WTC11 (cell line): ENCODE data around the gene MECP2. TPM values are rescaled to one million over a fixed set of nuclear protein-coding genes. Genes with fewer than 3 reads are reported as not detected.

ENCODE experiments used
- ATAC-seq: fragments of 200-7000 bp; cut with Tn5 transposase; 2 replicates; pipeline ENCODE4 v1.10.0; 2021; ENCODE audit warnings: mild to moderate bottlenecking, moderate library complexity
- CTCF ChIA-PET: fragments of 300-600 bp; sonication (Branson Sonifier 250); formaldehyde crosslinking; loops from one replicate; lab custom pipeline; 2021; ENCODE audit warnings: antibody characterized with exemption; lab: Charles Lee
- POLR2A ChIA-PET: fragments of 350-600 bp; sonication (Branson Sonifier 250); formaldehyde crosslinking; loops from one replicate; lab custom pipeline; 2021; ENCODE audit warnings: antibody characterized with exemption; lab: Charles Lee
- DNase-seq: peaks from one replicate; pipeline ENCODE4 v3.0.0; 2021; ENCODE audit warnings: low spot score
- H3K27ac Mint-ChIP-seq: 2 replicates; pipeline ENCODE4 v1.8.0; 2021; ENCODE audit warnings: mixed read lengths
- H3K27me3 Mint-ChIP-seq: 2 replicates; pipeline ENCODE4 v1.8.0; 2021; ENCODE audit warnings: low read depth, mild to moderate bottlenecking, moderate library complexity, mixed read lengths
- H3K36me3 Mint-ChIP-seq: 2 replicates; pipeline ENCODE4 v1.8.0; 2021; ENCODE audit warnings: mixed read lengths
- H3K4me1 Mint-ChIP-seq: 2 replicates; pipeline ENCODE4 v1.8.0; 2022; ENCODE audit warnings: mixed read lengths
- H3K4me3 Mint-ChIP-seq: 2 replicates; pipeline ENCODE4 v1.8.0; 2021; ENCODE audit warnings: mild to moderate bottlenecking, moderate library complexity, mixed read lengths
- H3K9me3 Mint-ChIP-seq: 2 replicates; pipeline ENCODE4 v1.8.0; 2021; ENCODE audit warnings: mixed read lengths
- CBFB ChIP-seq: sonication (generic); formaldehyde crosslinking; IDR thresholded peaks from 2 replicates; pipeline ENCODE4 v1.8.1; 2022; ENCODE audit warnings: mild to moderate bottlenecking, low read depth, missing genetic modification reagents
- GABPB1 ChIP-seq: sonication (generic); formaldehyde crosslinking; IDR thresholded peaks from 2 replicates; pipeline ENCODE4 v1.8.1; 2023; ENCODE audit warnings: mild to moderate bottlenecking, missing genetic modification reagents
- JAZF1 ChIP-seq: fragments of 250-450 bp; sonication (Bioruptor Pico); IDR thresholded peaks from 2 replicates; pipeline ENCODE4 v1.9.0; 2021; ENCODE audit warnings: moderate library complexity, mild to moderate bottlenecking, inconsistent platforms
- NFYB ChIP-seq: sonication (generic); formaldehyde crosslinking; conservative IDR thresholded peaks from 2 replicates; pipeline ENCODE4 v1.8.0; 2022; ENCODE audit warnings: low read depth, missing genetic modification reagents
- NR3C1 ChIP-seq: sonication (generic); formaldehyde crosslinking; conservative IDR thresholded peaks from 2 replicates; pipeline ENCODE4 v1.8.1; 2023; ENCODE audit warnings: low read depth, mild to moderate bottlenecking, missing genetic modification reagents
- SMAD3 ChIP-seq: sonication (generic); formaldehyde crosslinking; IDR thresholded peaks from 2 replicates; pipeline ENCODE4 v1.8.0; 2022; ENCODE audit warnings: missing genetic modification reagents, mild to moderate bottlenecking, borderline replicate concordance
- SMAD4 ChIP-seq: sonication (generic); formaldehyde crosslinking; IDR thresholded peaks from 2 replicates; pipeline ENCODE4 v1.8.0; 2022; ENCODE audit warnings: mild to moderate bottlenecking, missing genetic modification reagents
- SP1 ChIP-seq: sonication (generic); formaldehyde crosslinking; conservative IDR thresholded peaks from 2 replicates; pipeline ENCODE4 v1.8.1; 2022; ENCODE audit warnings: missing genetic modification reagents
- TEAD1 ChIP-seq: sonication (generic); formaldehyde crosslinking; IDR thresholded peaks from 2 replicates; pipeline ENCODE4 v1.8.0; 2022; ENCODE audit warnings: mild to moderate bottlenecking, missing genetic modification reagents
- TEAD4 ChIP-seq: sonication (generic); formaldehyde crosslinking; IDR thresholded peaks from 2 replicates; pipeline ENCODE4 v1.8.0; 2022; ENCODE audit warnings: mild to moderate bottlenecking, missing genetic modification reagents
- ZNF121 ChIP-seq: sonication (generic); formaldehyde crosslinking; IDR thresholded peaks from 2 replicates; pipeline ENCODE4 v1.8.0; 2023; ENCODE audit warnings: missing genetic modification reagents
- ZNF219 ChIP-seq: sonication (generic); formaldehyde crosslinking; IDR thresholded peaks from 2 replicates; pipeline ENCODE4 v1.8.0; 2023; ENCODE audit warnings: missing genetic modification reagents, mild to moderate bottlenecking, borderline replicate concordance
- ZNF671 ChIP-seq: fragments of 250-450 bp; sonication (Bioruptor Pico); IDR thresholded peaks from 2 replicates; pipeline ENCODE4 v1.8.0; 2021; ENCODE audit warnings: mild to moderate bottlenecking
- total RNA-seq: library from RNA; stranded (reverse); gene quantifications from 3 replicates; pipeline ENCODE4 v1.2.3, GENCODE V29; 2021
- TF ChIP-seq, protein P1 (sequence below): sonication (generic); formaldehyde crosslinking; IDR thresholded peaks from 2 replicates; pipeline ENCODE4 v1.8.1; 2023; ENCODE audit warnings: mild to moderate bottlenecking, moderate library complexity, missing genetic modification reagents
- TF ChIP-seq, protein P2 (sequence below): fragments of 250-450 bp; sonication (Bioruptor Pico); IDR thresholded peaks from 2 replicates; pipeline ENCODE4 v2.1.2; 2022; ENCODE audit warnings: mild to moderate bottlenecking, moderate library complexity
- TF ChIP-seq, protein P3 (sequence below): sonication (generic); formaldehyde crosslinking; IDR thresholded peaks from 2 replicates; pipeline ENCODE4 v1.8.0; 2023; ENCODE audit warnings: missing genetic modification reagents
- TF ChIP-seq, protein P4 (sequence below): sonication (generic); formaldehyde crosslinking; IDR thresholded peaks from 2 replicates; pipeline ENCODE4 v1.8.0; 2022; ENCODE audit warnings: mild to moderate bottlenecking, missing genetic modification reagents
- TF ChIP-seq, protein P5 (sequence below): sonication (generic); formaldehyde crosslinking; IDR thresholded peaks from 2 replicates; pipeline ENCODE4 v1.8.1; 2023; ENCODE audit warnings: mild to moderate bottlenecking, missing genetic modification reagents, borderline replicate concordance
- TF ChIP-seq, protein P6 (sequence below): sonication (generic); formaldehyde crosslinking; IDR thresholded peaks from 2 replicates; pipeline ENCODE4 v1.8.1; 2023; ENCODE audit warnings: mild to moderate bottlenecking, missing genetic modification reagents, moderate library complexity

MECP2 gene
- total RNA-seq, 1 experiment from 2014 or later = 28.7 TPM

DNA sequence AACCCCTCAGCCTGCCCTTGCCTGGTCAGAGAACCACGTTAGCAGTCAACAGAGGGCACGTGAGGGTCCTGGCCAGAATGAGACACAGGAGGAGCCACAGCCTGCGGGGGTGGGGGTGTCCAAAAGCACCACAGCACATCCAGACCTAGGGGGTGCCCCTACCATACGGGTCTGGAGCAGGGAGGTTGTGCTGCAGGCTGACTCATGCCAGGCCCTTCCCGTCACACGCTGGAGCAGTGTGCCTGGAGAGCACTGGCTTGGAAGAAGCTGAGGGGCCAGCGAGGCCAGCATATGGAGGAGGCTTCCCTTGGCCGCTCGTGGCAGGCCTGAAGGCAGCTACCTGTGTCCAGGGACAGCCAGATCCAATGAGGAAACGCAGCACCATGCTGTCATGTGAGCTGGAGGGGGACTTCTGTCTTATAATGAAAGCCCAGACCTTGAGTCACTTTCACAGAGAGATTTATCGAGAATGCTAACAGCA, 76.3 kb downstream of the MECP2 start:
- no peak for DNase-seq
- no peaks in the 10 kb centered on the region for H3K9me3 Mint-ChIP-seq
- peaks cover 24% of the 10 kb centered on the region for H3K4me1 Mint-ChIP-seq
- no peaks in the 10 kb centered on the region for H3K36me3 Mint-ChIP-seq
- no peak overlapping the region for H3K4me3 Mint-ChIP-seq
- no peaks in the 10 kb centered on the region for H3K27me3 Mint-ChIP-seq
- no peak overlapping the region for H3K27ac Mint-ChIP-seq
- TF ChIP-seq JAZF1 = no peak
- no peak for TF ChIP-seq NFYB
- no peak for TF ChIP-seq CBFB
- TF ChIP-seq GABPB1 (CRISPR knock-in tag) = no peak
- TF ChIP-seq, protein P1, sequence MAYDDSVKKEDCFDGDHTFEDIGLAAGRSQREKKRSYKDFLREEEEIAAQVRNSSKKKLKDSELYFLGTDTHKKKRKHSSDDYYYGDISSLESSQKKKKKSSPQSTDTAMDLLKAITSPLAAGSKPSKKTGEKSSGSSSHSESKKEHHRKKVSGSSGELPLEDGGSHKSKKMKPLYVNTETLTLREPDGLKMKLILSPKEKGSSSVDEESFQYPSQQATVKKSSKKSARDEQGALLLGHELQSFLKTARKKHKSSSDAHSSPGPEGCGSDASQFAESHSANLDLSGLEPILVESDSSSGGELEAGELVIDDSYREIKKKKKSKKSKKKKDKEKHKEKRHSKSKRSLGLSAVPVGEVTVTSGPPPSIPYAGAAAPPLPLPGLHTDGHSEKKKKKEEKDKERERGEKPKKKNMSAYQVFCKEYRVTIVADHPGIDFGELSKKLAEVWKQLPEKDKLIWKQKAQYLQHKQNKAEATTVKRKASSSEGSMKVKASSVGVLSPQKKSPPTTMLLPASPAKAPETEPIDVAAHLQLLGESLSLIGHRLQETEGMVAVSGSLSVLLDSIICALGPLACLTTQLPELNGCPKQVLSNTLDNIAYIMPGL = no peak
- TF ChIP-seq TEAD1 = no peak
- no peak for TF ChIP-seq SMAD4 (CRISPR knock-in tag)
- TF ChIP-seq SMAD3 (CRISPR knock-in tag) = no peak
- TF ChIP-seq, protein P2, sequence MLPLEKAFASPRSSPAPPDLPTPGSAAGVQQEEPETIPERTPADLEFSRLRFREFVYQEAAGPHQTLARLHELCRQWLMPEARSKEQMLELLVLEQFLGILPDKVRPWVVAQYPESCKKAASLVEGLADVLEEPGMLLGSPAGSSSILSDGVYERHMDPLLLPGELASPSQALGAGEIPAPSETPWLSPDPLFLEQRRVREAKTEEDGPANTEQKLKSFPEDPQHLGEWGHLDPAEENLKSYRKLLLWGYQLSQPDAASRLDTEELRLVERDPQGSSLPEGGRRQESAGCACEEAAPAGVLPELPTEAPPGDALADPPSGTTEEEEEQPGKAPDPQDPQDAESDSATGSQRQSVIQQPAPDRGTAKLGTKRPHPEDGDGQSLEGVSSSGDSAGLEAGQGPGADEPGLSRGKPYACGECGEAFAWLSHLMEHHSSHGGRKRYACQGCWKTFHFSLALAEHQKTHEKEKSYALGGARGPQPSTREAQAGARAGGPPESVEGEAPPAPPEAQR (CRISPR knock-in tag) = no peak
- TF ChIP-seq ZNF121 (CRISPR knock-in tag) = no peak
- no peak for TF ChIP-seq SP1 (CRISPR knock-in tag)
- ChIA-PET POLR2A (no interaction called here), CTCF (no interaction called here)
- ATAC-seq = no peak

DNA sequence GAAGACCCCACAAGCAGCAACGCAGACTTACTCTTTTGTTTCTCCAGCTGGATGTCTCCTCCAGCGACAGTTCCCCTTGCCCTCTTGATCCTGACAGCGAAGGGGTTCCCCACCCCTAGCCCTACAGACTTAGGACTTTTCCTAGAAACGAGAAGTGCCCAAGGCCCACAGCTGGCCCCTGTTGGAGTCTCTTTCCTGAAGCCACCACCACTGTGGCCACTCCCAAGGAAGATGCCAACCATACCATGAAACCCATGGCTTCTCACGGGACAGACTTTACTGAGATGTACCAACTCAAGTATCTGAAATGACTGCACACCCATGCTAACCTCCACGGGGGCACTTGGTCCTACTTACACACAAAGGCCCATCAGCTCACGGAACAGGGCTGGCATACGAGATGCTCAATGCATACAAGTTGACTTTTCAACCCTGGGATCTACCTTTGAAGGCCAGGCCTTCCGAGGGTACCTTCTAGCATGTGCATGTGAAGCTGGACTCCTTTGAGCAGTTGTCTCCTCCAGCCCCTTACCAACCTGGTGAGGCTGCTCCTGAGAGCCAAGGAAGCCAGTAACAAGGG, 76.9 kb downstream of the MECP2 start:
- Mint-ChIP-seq H3K4me3 (peak overlapping the region; percentile 67), H3K27me3 (no peaks in the 10 kb centered on the region), H3K9me3 (no peaks in the 10 kb centered on the region), H3K4me1 (peaks cover 26% of the 10 kb centered on the region), H3K27ac (peak overlapping the region; percentile 57; the same call in 1 of the 2 replicates), H3K36me3 (peaks cover 4% of the 10 kb centered on the region)
- TF ChIP-seq SMAD4 (CRISPR knock-in tag) = no peak
- no peak for TF ChIP-seq GABPB1 (CRISPR knock-in tag)
- no peak for TF ChIP-seq NR3C1
- TF ChIP-seq, protein P3, sequence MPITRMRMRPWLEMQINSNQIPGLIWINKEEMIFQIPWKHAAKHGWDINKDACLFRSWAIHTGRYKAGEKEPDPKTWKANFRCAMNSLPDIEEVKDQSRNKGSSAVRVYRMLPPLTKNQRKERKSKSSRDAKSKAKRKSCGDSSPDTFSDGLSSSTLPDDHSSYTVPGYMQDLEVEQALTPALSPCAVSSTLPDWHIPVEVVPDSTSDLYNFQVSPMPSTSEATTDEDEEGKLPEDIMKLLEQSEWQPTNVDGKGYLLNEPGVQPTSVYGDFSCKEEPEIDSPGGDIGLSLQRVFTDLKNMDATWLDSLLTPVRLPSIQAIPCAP = no peak
- TF ChIP-seq, protein P4, sequence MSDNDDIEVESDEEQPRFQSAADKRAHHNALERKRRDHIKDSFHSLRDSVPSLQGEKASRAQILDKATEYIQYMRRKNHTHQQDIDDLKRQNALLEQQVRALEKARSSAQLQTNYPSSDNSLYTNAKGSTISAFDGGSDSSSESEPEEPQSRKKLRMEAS (CRISPR knock-in tag) = no peak
- TF ChIP-seq ZNF219 (CRISPR knock-in tag) = no peak
- TF ChIP-seq ZNF671 (CRISPR knock-in tag) = no peak
- ChIA-PET POLR2A (no interaction called here), CTCF (no interaction called here)
- no peak for ATAC-seq
- no peak for DNase-seq

DNA sequence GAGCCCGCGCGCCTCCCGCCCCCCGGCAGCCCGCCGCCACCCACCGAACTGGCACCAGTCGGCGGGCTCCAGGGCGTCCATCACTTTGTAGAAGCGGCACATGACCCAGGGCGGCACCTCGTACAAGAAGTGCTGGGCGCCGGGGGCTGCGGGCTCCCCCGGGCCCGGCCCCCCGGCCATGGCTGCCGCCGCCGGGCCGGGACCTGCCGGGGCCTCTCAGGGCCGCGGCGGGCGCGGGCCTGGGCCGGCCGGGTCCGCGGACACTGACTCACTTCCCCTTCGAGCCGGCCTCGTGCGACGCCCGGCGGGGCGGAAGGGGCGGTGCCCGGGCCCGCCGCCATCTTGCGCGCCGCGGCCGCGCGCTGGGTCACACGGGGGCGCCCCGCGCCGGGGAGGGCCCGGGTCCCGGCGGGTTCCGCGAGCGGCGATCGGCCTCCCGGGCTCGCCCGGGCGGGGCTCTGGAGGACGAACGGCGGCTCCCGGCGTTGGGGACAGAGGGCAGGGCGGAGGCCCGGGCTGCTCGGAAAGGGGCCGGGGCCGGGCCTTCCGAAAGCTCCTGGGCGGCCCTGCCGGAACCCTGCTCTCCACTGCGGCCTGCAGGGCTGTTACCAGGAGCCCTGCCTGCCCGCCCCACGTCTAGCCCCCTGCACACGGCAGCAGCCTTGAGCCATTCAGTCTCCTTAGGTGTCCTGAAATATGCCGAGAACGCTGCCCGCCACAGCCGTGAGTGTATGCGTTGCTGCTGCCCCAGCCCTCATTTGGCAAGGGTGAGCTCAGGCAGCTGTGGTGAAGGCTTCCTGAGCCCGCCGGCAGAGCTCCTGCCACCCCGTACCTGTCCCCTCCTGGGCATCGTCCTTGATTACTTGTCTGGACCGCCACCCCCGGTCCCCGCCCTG, 77.6 kb downstream of the MECP2 start, which contains the start of gene IRAK1:
Gene IRAK1, minus strand, starts transcription at position 270 of the 896 bp plus-strand sequence. Its CDS starts 90 bp downstream, at position 180.
- CTCF ChIA-PET = no interaction called here
- DNase-seq (peak; percentile 34), ATAC-seq (peak; percentile 52)
- no peaks in the 10 kb centered on the region for H3K27me3 Mint-ChIP-seq
- TF ChIP-seq, protein P5, sequence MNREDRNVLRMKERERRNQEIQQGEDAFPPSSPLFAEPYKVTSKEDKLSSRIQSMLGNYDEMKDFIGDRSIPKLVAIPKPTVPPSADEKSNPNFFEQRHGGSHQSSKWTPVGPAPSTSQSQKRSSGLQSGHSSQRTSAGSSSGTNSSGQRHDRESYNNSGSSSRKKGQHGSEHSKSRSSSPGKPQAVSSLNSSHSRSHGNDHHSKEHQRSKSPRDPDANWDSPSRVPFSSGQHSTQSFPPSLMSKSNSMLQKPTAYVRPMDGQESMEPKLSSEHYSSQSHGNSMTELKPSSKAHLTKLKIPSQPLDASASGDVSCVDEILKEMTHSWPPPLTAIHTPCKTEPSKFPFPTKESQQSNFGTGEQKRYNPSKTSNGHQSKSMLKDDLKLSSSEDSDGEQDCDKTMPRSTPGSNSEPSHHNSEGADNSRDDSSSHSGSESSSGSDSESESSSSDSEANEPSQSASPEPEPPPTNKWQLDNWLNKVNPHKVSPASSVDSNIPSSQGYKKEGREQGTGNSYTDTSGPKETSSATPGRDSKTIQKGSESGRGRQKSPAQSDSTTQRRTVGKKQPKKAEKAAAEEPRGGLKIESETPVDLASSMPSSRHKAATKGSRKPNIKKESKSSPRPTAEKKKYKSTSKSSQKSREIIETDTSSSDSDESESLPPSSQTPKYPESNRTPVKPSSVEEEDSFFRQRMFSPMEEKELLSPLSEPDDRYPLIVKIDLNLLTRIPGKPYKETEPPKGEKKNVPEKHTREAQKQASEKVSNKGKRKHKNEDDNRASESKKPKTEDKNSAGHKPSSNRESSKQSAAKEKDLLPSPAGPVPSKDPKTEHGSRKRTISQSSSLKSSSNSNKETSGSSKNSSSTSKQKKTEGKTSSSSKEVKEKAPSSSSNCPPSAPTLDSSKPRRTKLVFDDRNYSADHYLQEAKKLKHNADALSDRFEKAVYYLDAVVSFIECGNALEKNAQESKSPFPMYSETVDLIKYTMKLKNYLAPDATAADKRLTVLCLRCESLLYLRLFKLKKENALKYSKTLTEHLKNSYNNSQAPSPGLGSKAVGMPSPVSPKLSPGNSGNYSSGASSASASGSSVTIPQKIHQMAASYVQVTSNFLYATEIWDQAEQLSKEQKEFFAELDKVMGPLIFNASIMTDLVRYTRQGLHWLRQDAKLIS (CRISPR knock-in tag) = no peak
- TF ChIP-seq, protein P6, sequence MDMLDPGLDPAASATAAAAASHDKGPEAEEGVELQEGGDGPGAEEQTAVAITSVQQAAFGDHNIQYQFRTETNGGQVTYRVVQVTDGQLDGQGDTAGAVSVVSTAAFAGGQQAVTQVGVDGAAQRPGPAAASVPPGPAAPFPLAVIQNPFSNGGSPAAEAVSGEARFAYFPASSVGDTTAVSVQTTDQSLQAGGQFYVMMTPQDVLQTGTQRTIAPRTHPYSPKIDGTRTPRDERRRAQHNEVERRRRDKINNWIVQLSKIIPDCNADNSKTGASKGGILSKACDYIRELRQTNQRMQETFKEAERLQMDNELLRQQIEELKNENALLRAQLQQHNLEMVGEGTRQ (CRISPR knock-in tag) = peak; percentile 10; the same call in 1 of the 2 replicates
- TF ChIP-seq, protein P2 (CRISPR knock-in tag) = no peak
- TF ChIP-seq TEAD4 = no peak
- H3K27ac Mint-ChIP-seq = peak within 1 kb of the TSS; percentile 57; the same call in 1 of the 2 replicates
- H3K4me3 Mint-ChIP-seq = peak within 1 kb of the TSS; percentile 67
- POLR2A ChIA-PET = no interaction called here
- H3K9me3 Mint-ChIP-seq = no peaks in the 10 kb centered on the region
- H3K36me3 Mint-ChIP-seq = peaks cover 5% of the 10 kb centered on the region
- H3K4me1 Mint-ChIP-seq = peaks cover 31% of the 10 kb centered on the region
